Peyer's patch (tissue), 4 donors: ENCODE measurements around the gene GOLT1A. TPM values are rescaled to one million over a fixed set of nuclear protein-coding genes. Genes with fewer than 3 reads are reported as not detected.
"Not testable (repeated sequence)": the region's sequence is repeated elsewhere in the genome, so short reads cannot be mapped to it uniquely, and the experiment has no call there.

Experiments
- DNase-seq, 3 donors: peaks; one replicate each; pipeline ENCODE4 v3.0.0-alpha.2; 2017 to 2019
- H3K27ac ChIP-seq, 4 donors: fragments of 200-600 bp; sonication (generic); one replicate each; pipeline ENCODE4 v1.5.1; 2016 to 2019
- H3K27me3 ChIP-seq, 2 donors: fragments of 200-600 bp; sonication (generic); one replicate each; pipeline ENCODE4 v1.5.1; 2019
- H3K36me3 ChIP-seq, 3 donors: fragments of 200-600 bp; sonication (generic); one replicate each; pipeline ENCODE4 v1.5.1; 2016 to 2019
- H3K4me1 ChIP-seq, 4 donors: fragments of 200-600 bp; sonication (generic); one replicate each; pipeline ENCODE4 v1.5.1; 2016 to 2019
- H3K4me3 ChIP-seq, 4 donors: fragments of 200-600 bp; sonication (generic); 1 replicate in 3 of 4; 2 replicates in 1 of 4; pipeline ENCODE4 v1.5.1; 2016 to 2019; ENCODE audit warnings: mild to moderate bottlenecking in 1 of 4
- H3K9me3 ChIP-seq, 4 donors: fragments of 200-600 bp; sonication (generic); one replicate each; pipeline ENCODE4 v1.5.1; 2016 to 2019; ENCODE audit warnings: mild to moderate bottlenecking in 1 of 4
- CTCF ChIP-seq, 6 experiments: fragments of 450-650 bp in 4 of 6; fragments of 200-600 bp in 2 of 6; sonication (generic) in 1 of 6; IDR thresholded peaks; one replicate each; pipeline ENCODE4 v1.5.1; 2017 to 2019; ENCODE audit warnings: antibody characterized with exemption in 6 of 6, mild to moderate bottlenecking in 3 of 6, moderate library complexity in 1 of 6
- POLR2A ChIP-seq, 2 donors: fragments of 450-650 bp; IDR thresholded peaks; one replicate each; pipeline ENCODE4 v1.5.1; 2017; ENCODE audit warnings: antibody characterized with exemption in 2 of 2, mild to moderate bottlenecking in 2 of 2, moderate library complexity in 2 of 2
- total RNA-seq, 4 donors: library from RNA; depleted of rRNA; stranded (reverse); fragments of >200 nt; gene quantifications; one replicate each; pipeline ENCODE4 v1.1.0, GENCODE V29; 2016

GOLT1A gene
- total RNA-seq, 4 donors from 2014 or later, result 11.6 to 101 (median 69.1) TPM

- TF ChIP-seq CTCF (IDR thresholded peaks at IDR 0.05), result no peak
- TF ChIP-seq POLR2A (IDR thresholded peaks at IDR 0.05), result no peak
- peaks cover 0 to 64% (median 0%) of the 10 kb centered on the region in 3 donors for H3K36me3 ChIP-seq
Measured at GRCh38 chr1:204246876-204247275, 33.1 kb upstream of the GOLT1A start.

GRCh38 chr1:204242920-204243319, 29.1 kb upstream of the GOLT1A start:
- DNase-seq, result no peak
- Histone ChIP-seq H3K27ac (no peak overlapping the region), H3K4me3 (no peak overlapping the region), H3K4me1 (no peaks in the 10 kb centered on the region), H3K27me3 (no peaks in the 10 kb centered on the region), H3K36me3 (peaks cover 0 to 63% (median 0%) of the 10 kb centered on the region in 3 donors), H3K9me3 (no peaks in the 10 kb centered on the region)
- TF ChIP-seq POLR2A (IDR thresholded peaks at IDR 0.05), result no peak
- TF ChIP-seq CTCF (IDR thresholded peaks at IDR 0.05), result no peak

More at GRCh38 chr1:204246876-204247275, 33.1 kb upstream of the GOLT1A start:
- Histone ChIP-seq H3K4me3 (no peak overlapping the region), H3K4me1 (no peaks in the 10 kb centered on the region), H3K9me3 (no peaks in the 10 kb centered on the region), H3K27ac (no peak overlapping the region), H3K27me3 (no peaks in the 10 kb centered on the region)
- DNase-seq, result no peak

DNA sequence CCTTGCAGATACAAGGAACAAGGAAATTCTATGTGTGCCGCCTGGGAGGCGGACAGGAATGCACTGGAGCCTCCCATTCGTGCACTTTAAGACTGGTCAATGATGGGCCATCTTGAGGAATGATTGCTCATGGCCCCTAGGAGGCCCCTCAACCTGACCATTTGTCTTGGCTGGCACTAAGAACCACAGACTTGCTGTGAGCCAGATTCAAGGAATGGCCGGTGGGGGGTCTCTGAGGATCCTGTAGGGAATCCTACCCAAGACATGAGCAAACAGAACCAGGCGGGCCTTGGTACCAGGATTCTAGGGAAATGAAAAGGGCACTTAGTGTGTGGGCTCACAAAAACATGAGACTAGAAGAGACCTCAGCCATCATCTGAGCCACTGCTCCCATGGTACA, 28.1 kb upstream of the GOLT1A start:
- peaks cover 0 to 63% (median 0%) of the 10 kb centered on the region in 3 donors for H3K36me3 ChIP-seq
- no peak overlapping the region for H3K27ac ChIP-seq
- TF ChIP-seq POLR2A (IDR thresholded peaks at IDR 0.05) (no peak), CTCF (IDR thresholded peaks at IDR 0.05) (no peak)
- H3K27me3 ChIP-seq, result no peaks in the 10 kb centered on the region
- H3K4me3 ChIP-seq, result no peak overlapping the region
- H3K4me1 ChIP-seq, result no peaks in the 10 kb centered on the region
- no peak for DNase-seq
- no peaks in the 10 kb centered on the region for H3K9me3 ChIP-seq

DNA sequence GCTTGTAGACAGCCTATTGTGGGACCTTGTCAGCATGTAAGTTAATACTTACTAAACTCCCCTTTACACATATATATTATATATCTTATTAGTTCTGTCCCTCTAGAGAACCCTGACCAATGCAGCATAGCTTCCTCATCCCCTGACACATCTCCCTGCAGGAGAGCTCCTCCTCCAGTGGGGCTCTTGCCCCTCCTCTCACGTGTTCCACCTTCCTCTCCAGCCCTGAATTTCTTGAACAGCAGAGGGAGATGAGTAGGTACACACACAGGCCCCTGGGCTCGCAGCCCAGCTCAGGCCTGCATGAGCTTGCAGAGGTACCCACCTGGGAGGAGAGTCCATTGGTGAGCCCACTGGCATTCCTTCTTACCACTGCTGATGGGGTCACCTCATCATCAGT, 27.3 kb upstream of the GOLT1A start:
- Histone ChIP-seq H3K27me3 (no peaks in the 10 kb centered on the region), H3K4me1 (no peaks in the 10 kb centered on the region), H3K4me3 (no peak overlapping the region), H3K36me3 (peaks cover 0 to 70% (median 0%) of the 10 kb centered on the region in 3 donors), H3K27ac (no peak overlapping the region), H3K9me3 (no peaks in the 10 kb centered on the region)
- no peak for DNase-seq
- TF ChIP-seq POLR2A (IDR thresholded peaks at IDR 0.05), result no peak
- no peak for TF ChIP-seq CTCF (IDR thresholded peaks at IDR 0.05)

DNA sequence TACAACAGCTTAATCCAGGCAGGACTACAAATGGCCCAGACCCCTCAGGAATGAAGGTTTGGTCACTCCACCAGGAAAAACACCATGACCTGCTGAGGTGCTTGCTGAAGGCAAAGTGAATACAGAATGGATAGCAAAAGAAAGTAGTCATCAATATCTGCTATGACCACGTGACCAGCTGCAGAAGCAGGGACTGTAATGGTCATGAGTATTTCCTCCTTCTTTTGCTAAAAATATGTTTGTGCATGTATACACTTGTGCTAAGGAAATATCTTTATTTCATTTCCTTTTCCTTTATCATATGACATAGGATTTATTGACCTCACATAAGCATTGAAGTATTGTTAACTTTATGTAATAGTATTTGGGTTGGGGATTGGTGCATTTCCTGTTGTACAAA, 26.4 kb upstream of the GOLT1A start:
- no peak for TF ChIP-seq POLR2A (IDR thresholded peaks at IDR 0.05)
- TF ChIP-seq CTCF (IDR thresholded peaks at IDR 0.05), result no peak
- Histone ChIP-seq H3K27ac (no peak overlapping the region), H3K36me3 (peaks cover 0 to 68% (median 0%) of the 10 kb centered on the region in 3 donors), H3K9me3 (no peaks in the 10 kb centered on the region), H3K4me1 (no peaks in the 10 kb centered on the region), H3K4me3 (no peak overlapping the region), H3K27me3 (no peaks in the 10 kb centered on the region)
- DNase-seq, result no peak

DNA sequence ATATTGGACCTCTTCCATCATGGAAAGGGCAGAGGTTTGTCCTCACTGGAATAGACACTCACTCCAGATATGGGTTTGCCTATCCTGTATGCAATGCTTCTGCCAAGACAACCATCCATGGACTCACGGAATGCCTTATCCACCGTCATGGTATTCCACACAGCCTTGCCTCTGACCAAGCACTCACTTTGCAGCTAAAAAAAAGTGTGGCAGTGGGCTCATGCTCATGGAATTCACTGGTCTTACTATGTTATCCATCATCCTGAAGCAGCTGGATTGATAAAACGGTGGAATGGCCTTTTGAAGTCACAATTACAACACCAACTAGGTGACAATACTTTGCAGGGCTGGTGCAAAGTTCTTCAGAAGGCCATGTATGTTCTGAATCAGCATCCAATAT, 25.6 kb upstream of the GOLT1A start:
- H3K9me3 ChIP-seq, H3K4me1 ChIP-seq, H3K27ac ChIP-seq, H3K4me3 ChIP-seq, H3K27me3 ChIP-seq, DNase-seq: not testable (repeated sequence)
- H3K36me3 ChIP-seq, result peaks cover 0 to 60% (median 0%) of the 10 kb centered on the region in 3 donors

- H3K27me3 ChIP-seq, H3K27ac ChIP-seq, H3K9me3 ChIP-seq, H3K4me3 ChIP-seq, DNase-seq, H3K4me1 ChIP-seq: not testable (repeated sequence)
- peaks cover 0 to 62% (median 0%) of the 10 kb centered on the region in 3 donors for H3K36me3 ChIP-seq
Measured at GRCh38 chr1:204238520-204238919, 24.7 kb upstream of the GOLT1A start.

- H3K27ac ChIP-seq, H3K9me3 ChIP-seq, H3K27me3 ChIP-seq, H3K4me3 ChIP-seq, H3K4me1 ChIP-seq, DNase-seq: not testable (repeated sequence)
- H3K36me3 ChIP-seq, result peaks cover 0 to 70% (median 0%) of the 10 kb centered on the region in 3 donors
Measured at GRCh38 chr1:204237515-204237914, 23.7 kb upstream of the GOLT1A start.
